ENCODE data around the gene FNIP2. TPM values are rescaled to one million over a fixed set of nuclear protein-coding genes. Genes with fewer than 3 reads are reported as not detected.

FNIP2 gene
- total and polyA plus RNA-seq, 2 donors (not counting 1 experiment from before 2014, with no cell fraction given): 16.9 to 36.8 TPM

DNA sequence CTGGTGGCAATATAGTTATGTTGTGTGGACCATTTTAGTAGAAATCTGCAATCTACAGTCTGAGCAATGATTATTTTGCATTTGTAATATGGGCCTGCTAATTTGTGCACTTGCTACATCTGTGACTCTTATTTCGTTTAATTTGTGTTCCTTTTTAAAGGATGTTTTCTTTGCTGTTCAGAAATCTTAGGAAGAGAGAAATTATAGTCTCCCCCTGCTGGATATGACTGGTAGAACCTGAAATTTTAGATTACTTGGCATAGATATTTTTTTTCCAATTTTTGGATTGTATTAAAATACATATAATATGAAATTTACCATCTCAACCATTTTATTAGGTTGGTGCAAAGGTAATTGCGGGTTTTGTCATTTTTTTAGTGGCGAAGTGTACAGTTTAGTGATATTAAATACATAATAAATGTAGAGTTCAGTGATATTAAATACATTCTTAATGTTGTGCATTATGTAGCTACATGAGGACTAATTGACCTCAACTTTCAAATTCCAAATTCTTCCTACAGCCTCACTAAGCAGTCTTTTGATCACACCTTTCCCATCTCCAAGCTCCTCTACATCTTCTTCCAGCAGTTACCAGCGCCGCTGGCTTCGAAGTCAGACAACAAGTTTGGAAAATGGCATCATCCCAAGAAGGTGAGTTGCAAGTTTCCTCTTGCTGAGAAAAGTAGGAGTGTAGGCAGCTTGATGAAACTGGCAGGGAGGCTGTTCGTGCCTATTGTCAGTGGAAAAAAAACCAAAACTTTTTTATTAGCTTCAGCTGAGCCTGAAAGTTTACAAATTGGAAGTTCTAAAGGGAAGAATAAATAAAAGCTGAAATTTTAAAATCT lies 82.2 kb downstream of the FNIP2 start:
- H3K4me1 ChIP-seq (ENCODE audit: control insufficient read depth, extremely low read depth, insufficient read depth, low read length): no peaks in the 10 kb centered on the region
- H3K36me3 ChIP-seq (ENCODE audit: control insufficient read depth, insufficient read depth, low read length): peaks cover 2% of the 10 kb centered on the region
- H3K9ac ChIP-seq (ENCODE audit: insufficient read depth, low read length): no peak overlapping the region
- DNase-seq (ENCODE audit: low read depth in 2 of 2): peak in 1 of 2 donors; percentile 64
- no peaks in the 10 kb centered on the region for H3K27me3 ChIP-seq (ENCODE audit: control insufficient read depth, insufficient read depth, low read length)
- TF ChIP-seq EZH2 (IDR thresholded peaks at IDR 0.05; ENCODE audit: low read length, missing control alignments): no peak
- TF ChIP-seq CTCF (conservative IDR thresholded peaks at IDR 0.05 in 1 of 2, IDR thresholded peaks at IDR 0.05 in 1 of 2; ENCODE audit: low read depth in 1 of 2, low read length in 2 of 2): peak; percentile 10 to 56
- H3K9me3 ChIP-seq (ENCODE audit: control insufficient read depth, insufficient read depth, low read depth, low read length): no peaks in the 10 kb centered on the region
- no peaks in the 10 kb centered on the region for H3K79me2 ChIP-seq (ENCODE audit: control insufficient read depth, insufficient read depth, low read length)
- H2AFZ ChIP-seq (ENCODE audit: low read length): no peak overlapping the region
- no peak overlapping the region for H3K4me3 ChIP-seq (replicated peaks in 1 of 4; ENCODE audit: control extremely low read depth in 1 of 4, insufficient read depth in 1 of 4, low read depth in 3 of 4, low read length in 4 of 4)
- no peak overlapping the region for H3K4me2 ChIP-seq (ENCODE audit: extremely low read depth, insufficient read depth, low read length)
- no peaks in the 10 kb centered on the region for H4K20me1 ChIP-seq (ENCODE audit: control insufficient read depth, extremely low read depth, insufficient read depth, low read length)
- H3K27ac ChIP-seq (ENCODE audit: insufficient read depth, low read length): no peak overlapping the region

- H4K20me1 ChIP-seq (ENCODE audit: control insufficient read depth, extremely low read depth, insufficient read depth, low read length): no peaks in the 10 kb centered on the region
- H3K79me2 ChIP-seq (ENCODE audit: control insufficient read depth, insufficient read depth, low read length): no peaks in the 10 kb centered on the region
- H3K27ac ChIP-seq (ENCODE audit: insufficient read depth, low read length): no peak overlapping the region
- DNase-seq (ENCODE audit: low read depth in 2 of 2): no peak
- H3K36me3 ChIP-seq (ENCODE audit: control insufficient read depth, insufficient read depth, low read length): peaks cover 2% of the 10 kb centered on the region
- H2AFZ ChIP-seq (ENCODE audit: low read length): no peak overlapping the region
- no peaks in the 10 kb centered on the region for H3K4me1 ChIP-seq (ENCODE audit: control insufficient read depth, extremely low read depth, insufficient read depth, low read length)
- H3K4me2 ChIP-seq (ENCODE audit: extremely low read depth, insufficient read depth, low read length): no peak overlapping the region
- H3K9me3 ChIP-seq (ENCODE audit: control insufficient read depth, insufficient read depth, low read depth, low read length): no peaks in the 10 kb centered on the region
- H3K27me3 ChIP-seq (ENCODE audit: control insufficient read depth, insufficient read depth, low read length): no peaks in the 10 kb centered on the region
- no peak overlapping the region for H3K4me3 ChIP-seq (replicated peaks in 1 of 4; ENCODE audit: control extremely low read depth in 1 of 4, insufficient read depth in 1 of 4, low read depth in 3 of 4, low read length in 4 of 4)
- no peak overlapping the region for H3K9ac ChIP-seq (ENCODE audit: insufficient read depth, low read length)
- TF ChIP-seq EZH2 (IDR thresholded peaks at IDR 0.05; ENCODE audit: low read length, missing control alignments) (no peak), CTCF (conservative IDR thresholded peaks at IDR 0.05 in 1 of 2, IDR thresholded peaks at IDR 0.05 in 1 of 2; ENCODE audit: low read depth in 1 of 2, low read length in 2 of 2) (no peak)
Measured at GRCh38 chr4:158854236-158854635, 85.4 kb downstream of the FNIP2 start.

DNA sequence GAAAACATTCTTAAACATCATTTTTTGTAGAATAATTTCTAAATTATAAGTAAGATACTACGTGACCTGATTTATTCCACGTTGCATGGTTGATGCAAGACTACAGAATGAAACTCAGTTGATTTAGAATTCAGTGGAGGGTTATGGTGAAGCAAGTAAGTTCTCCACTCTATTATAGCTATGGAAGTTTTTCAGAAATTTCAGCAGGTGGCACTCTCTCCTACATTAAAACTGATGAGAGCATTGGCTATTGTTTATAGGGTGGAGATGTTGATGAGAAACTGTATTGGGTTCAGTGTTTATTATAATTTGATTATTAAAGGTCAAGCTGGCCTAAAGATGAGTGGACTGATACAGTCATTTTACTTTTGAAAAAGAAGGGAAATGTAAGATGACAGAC lies 88.0 kb downstream of the FNIP2 start:
- no peaks in the 10 kb centered on the region for H3K79me2 ChIP-seq (ENCODE audit: control insufficient read depth, insufficient read depth, low read length)
- no peaks in the 10 kb centered on the region for H3K4me1 ChIP-seq (ENCODE audit: control insufficient read depth, extremely low read depth, insufficient read depth, low read length)
- peak; percentile 54 to 77 for DNase-seq (ENCODE audit: low read depth in 2 of 2)
- H3K27me3 ChIP-seq (ENCODE audit: control insufficient read depth, insufficient read depth, low read length): no peaks in the 10 kb centered on the region
- no peak overlapping the region for H3K9ac ChIP-seq (ENCODE audit: insufficient read depth, low read length)
- no peaks in the 10 kb centered on the region for H4K20me1 ChIP-seq (ENCODE audit: control insufficient read depth, extremely low read depth, insufficient read depth, low read length)
- TF ChIP-seq EZH2 (IDR thresholded peaks at IDR 0.05; ENCODE audit: low read length, missing control alignments) (no peak), CTCF (conservative IDR thresholded peaks at IDR 0.05 in 1 of 2, IDR thresholded peaks at IDR 0.05 in 1 of 2; ENCODE audit: low read depth in 1 of 2, low read length in 2 of 2) (peak; percentile 49 to 57)
- H3K36me3 ChIP-seq (ENCODE audit: control insufficient read depth, insufficient read depth, low read length): peaks cover 2% of the 10 kb centered on the region
- H3K4me3 ChIP-seq (replicated peaks in 1 of 4; ENCODE audit: control extremely low read depth in 1 of 4, insufficient read depth in 1 of 4, low read depth in 3 of 4, low read length in 4 of 4): no peak overlapping the region
- no peak overlapping the region for H3K27ac ChIP-seq (ENCODE audit: insufficient read depth, low read length)
- H3K9me3 ChIP-seq (ENCODE audit: control insufficient read depth, insufficient read depth, low read depth, low read length): no peaks in the 10 kb centered on the region
- H3K4me2 ChIP-seq (ENCODE audit: extremely low read depth, insufficient read depth, low read length): no peak overlapping the region
- H2AFZ ChIP-seq (ENCODE audit: low read length): no peak overlapping the region
